Effector CD4-positive, alpha-beta T cell (primary cell): ENCODE measurements around the gene ACTN1.
"Not testable (repeated sequence)": the region's sequence is repeated elsewhere in the genome, so short reads cannot be mapped to it uniquely, and the experiment has no call there.

ENCODE experiments used
- DNase-seq: peaks from one replicate; pipeline ENCODE4 v3.0.0-alpha.2; 2020

Gene ACTN1

GRCh38 chr14:68986225-68986624 is 7.1 kb upstream of the ACTN1 start:
- DNase-seq = no peak

- DNase-seq = no peak
Observed at GRCh38 chr14:68984686-68985085, 5.6 kb upstream of the ACTN1 start.

- DNase-seq = no peak
Observed at GRCh38 chr14:68983191-68983590, 4.1 kb upstream of the ACTN1 start.

- DNase-seq = no peak
Observed at GRCh38 chr14:68982581-68982980, 3.5 kb upstream of the ACTN1 start.

DNA sequence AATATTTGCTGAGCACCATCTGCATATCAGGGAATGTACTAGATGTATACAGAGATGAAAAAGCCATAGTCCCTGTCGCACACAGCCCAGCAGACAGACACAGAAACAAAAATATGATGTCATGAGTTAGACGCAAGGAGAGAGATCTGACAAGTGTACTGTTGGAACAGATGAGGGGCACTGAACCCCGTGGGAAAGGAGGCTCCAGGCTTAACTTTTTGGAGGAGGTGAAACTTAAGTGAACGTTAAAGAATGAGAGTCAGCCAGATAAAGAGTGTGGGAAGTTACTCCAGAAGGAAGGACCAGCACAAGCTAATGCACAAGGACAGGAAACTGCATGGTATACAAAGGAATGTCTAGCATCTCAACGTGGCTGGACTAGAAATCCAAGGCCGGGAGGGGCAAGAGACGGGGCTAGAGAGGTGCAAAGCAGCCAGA is 2.5 kb upstream of the ACTN1 start:
- no peak for DNase-seq

DNA sequence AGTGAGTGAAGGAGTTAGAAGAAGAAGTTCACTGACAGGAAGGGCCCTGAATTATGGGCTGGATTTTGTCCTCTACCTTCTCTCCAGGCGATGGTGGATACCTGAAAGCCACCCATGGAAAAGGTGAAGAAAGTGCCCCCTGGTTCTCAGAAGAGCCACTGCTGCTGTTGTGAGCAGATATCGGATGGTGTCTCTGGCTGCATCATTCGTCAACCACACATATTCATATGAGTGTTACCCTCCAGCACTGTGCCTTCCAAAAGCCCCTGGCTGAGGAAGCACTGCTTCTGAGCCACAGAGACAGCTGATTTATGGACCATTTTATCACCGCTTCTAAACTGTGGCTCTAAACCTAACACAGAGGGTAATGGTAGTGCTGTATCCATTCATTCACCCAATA is 2.0 kb upstream of the ACTN1 start:
- DNase-seq = no peak

GRCh38 chr14:68979722-68980451 is 785 bp upstream of the ACTN1 start:
- no peak for DNase-seq

DNA sequence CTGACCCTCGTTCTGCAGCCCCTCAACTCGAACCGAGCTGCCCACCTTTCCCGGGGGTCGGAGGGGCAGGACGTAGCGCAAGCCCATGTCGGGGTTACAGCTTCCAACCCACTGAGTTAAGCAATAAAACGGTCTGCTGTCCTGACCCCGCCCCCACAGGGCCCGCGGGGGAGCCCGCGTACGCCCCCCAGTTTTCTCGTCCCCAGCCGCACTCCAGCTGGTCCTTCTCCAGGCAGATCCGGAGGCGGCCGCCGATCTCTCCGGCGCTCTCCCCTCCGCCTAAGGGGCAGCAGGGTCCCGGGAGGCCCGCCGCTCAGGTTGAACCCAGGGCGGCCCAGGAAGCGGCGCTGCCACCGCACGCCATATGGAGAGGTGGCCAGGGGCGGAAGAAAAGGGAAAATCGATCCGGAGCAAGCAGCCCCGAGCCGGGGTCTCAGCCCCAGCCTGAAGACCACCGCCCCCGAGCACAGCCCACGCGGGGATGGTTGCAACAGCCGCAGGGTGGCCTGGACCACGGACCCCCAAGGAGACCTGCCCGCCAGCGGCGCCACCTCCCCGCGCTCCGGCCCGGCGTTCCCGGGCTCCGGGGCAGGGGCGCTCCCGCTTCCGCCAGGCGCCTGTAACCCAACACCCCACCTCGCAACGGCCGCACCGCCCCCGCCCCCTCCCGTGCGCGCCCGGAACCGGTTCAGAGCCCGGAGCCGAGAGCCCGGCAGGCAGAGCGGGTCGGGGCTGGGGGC is 760 bp downstream of the ACTN1 start:
- peak; percentile 32 for DNase-seq

DNA sequence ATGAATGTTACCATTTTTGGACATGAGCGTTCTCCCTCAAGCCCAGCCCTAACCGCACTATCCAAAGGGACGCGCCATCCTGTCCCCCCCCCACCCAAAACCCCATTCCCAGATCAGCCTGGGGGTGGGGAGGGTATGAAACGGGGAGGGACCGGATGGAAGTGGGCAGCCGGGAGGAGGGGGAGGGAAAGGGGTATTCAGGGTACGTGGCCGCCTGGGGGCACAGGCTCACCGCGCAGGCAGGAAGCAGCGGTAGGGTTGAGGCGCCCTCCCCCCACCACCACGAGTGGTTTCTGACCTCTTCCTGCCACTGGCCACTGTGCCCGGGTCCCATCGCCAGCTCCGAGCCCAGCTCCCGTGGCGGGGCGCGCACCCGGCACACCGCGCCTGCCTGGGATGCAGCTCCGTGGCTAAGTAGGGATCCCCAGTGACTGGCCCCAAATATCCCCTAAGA is 1.4 kb downstream of the ACTN1 start:
- peak; percentile 11 for DNase-seq

DNA sequence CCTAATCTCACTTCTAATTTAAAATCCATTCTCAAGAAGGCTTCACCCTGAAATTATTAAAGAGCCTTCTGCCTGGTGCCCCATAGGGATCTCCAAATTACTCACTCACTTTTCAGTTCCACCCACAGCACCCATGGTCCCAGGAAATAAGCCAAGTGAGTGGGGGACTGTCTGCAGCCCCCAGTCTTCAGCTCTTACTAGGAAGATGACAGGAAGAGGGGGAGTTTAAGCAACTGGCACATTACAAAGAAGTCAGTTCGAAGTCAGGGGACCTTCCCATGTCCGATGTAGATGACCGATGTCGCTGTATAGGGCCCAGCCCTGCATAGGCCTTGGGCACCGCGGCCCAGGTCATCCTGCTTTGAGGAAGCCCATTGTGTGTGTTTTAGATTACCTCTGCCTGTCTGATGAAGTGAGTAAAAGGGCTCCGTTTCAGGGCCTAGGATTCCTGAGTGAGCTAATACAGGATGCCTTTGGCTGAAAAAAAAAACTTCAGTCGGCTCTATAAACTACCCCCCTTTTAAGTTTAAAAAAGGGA is 1.9 kb downstream of the ACTN1 start:
- DNase-seq = no peak

- no peak for DNase-seq
Observed at GRCh38 chr14:68976160-68977067, 2.7 kb downstream of the ACTN1 start.

DNA sequence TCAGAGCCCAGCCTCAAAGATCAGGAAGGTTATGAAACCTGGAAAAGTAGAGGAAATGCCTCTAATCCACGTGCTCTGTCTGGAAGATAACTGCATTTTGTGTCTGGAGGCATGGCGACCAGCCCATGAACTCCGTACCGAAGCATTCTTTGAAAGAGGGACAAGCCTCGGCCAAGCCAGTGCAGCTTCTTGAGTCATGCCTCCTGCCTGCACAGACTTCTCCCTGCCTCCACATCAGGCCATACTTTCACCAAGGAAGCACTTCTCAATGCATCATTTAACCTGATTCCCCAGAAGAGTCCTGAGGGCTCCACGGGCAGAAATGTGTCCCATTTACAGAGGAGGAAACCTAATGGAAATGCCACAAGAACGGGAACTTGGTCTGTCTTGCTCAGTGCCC is 3.4 kb downstream of the ACTN1 start:
- no peak for DNase-seq

- no peak for DNase-seq
Observed at GRCh38 chr14:68974759-68975347, 4.2 kb downstream of the ACTN1 start.

GRCh38 chr14:68973639-68974038 is 5.5 kb downstream of the ACTN1 start:
- DNase-seq = no peak

DNA sequence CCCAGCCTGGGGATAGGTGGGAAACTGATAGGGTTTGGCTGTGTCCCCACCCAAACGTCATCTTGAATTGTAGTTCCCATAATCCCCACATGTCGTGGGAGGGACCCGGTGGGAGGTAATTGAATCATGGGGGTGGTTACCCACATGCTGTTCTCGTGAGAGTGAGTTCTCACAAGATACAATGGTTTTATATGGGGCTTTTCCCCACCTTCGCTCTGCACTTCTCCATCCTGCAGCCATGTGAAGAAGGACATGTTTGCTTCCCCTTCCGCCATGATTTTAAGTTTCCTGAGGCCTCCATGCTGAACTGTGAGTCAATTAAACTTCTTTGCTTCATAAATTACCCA is 5.9 kb downstream of the ACTN1 start:
- not testable (repeated sequence) for DNase-seq

DNA sequence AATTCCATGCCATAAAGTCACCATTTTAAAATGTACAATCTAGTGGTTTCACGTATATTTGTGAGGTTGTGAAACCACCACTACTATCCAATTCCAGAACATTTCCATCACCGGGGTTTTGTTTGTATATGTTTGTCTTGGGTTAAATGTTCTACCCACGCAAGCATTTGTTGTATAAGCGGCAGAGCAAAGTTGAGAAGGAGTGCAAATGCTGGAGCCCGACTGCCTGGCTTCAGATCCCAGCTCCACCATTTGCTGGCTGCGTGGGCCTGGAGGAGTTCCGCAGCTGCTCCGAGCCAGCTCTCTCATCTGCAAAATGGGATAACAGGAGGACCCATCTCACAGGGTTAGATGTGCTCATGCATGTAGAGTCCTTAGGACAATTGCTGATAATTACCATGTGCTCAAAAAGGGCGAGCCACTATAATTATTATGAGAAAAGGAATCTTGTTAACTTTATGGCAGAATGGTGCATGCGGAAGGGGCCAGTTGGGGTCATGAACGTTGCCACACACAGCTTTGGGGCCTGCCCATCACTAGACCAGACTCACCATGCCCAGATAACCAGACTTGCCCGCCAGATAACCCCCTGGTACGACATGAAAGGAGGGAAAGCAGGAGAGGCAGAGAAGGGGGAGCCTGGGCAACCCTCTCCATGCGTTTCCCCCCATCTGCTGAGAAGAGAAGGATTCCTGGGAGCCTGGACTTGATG is 6.4 kb downstream of the ACTN1 start:
- DNase-seq = no peak

- no peak for DNase-seq
Observed at GRCh38 chr14:68971411-68972035, 7.6 kb downstream of the ACTN1 start.

DNA sequence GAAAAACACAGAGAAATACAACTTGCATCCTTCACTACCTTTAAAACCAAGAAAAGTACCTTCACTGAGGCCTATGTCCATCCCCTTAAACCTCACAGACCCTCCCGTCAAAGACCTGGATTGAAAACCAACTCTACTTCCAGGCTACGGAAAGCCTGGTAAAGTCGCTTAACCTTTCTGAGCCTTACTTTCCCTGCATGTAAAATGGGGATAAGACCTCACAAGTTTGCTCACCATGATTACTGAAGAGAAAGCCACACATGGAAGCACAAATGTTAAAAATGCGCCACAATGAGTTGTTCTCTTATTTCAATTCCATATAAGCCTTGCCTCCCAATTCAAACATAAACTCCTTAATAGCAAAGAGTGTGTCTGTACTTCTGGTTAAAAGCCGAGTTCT is 8.4 kb downstream of the ACTN1 start:
- DNase-seq = no peak

- DNase-seq = peak; percentile 37
Observed at GRCh38 chr14:68970038-68970612, 9.0 kb downstream of the ACTN1 start.

DNA sequence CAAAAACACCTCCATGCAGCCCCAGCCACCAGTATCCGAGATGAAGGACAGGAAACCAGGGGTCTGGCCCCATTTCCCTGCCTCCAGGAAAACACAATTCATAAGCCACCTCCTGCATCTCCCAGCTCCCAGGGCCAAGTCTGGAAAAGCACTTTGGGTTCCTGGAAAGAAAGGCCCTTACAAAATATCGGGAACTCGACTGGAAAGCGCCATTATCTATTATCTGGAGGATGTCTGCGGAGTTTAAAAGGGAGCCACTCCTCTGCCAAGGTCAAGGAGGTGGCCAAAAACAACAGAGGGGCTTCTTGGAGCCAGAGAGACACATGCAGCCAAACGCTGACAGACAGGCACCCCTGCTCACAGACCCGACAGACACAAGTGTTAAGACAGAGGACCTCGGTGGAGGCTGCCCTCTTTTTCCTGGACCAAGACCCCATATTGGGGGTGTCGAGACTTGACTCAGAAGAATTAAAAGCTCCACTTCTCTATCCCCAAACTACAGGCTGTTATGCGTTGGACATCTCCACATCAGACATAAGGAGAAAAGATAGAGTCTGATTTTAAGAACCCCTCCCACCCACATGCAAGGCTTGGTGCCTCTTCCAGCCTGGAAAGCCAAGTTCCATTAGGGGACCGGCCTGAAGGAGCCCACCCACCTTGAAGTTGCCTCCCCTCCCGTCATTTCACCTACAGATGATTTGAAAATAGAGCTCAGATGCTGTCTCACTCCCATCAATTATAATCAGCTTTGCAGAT is 9.6 kb downstream of the ACTN1 start:
- no peak for DNase-seq
